PC-3 (cell line): ENCODE data around the gene POLR2L. TPM values are rescaled to one million over a fixed set of nuclear protein-coding genes. Genes with fewer than 3 reads are reported as not detected.

ENCODE experiments used
- ATAC-seq: fragments of 200-7000 bp; cut with Tn5 transposase; 2 replicates; pipeline ENCODE4 v1.9.1; 2020; ENCODE audit warnings: mild to moderate bottlenecking, moderate library complexity
- BruUV-seq: library from RNA; stranded (reverse); fragments of 400-500 nt; replicated peaks from 2 replicates; lab custom pipeline; 2021; lab: Mats Ljungman, UMichigan
- CTCF ChIA-PET: fragments of 300-600 bp; sonication (Branson Sonifier 250); formaldehyde crosslinking; loops from one replicate; lab custom pipeline; 2022; ENCODE audit warnings: antibody characterized with exemption; lab: Charles Lee
- POLR2A ChIA-PET: fragments of 300-600 bp; sonication (Branson Sonifier 250); formaldehyde crosslinking; loops from one replicate; lab custom pipeline; 2022; ENCODE audit warnings: antibody characterized with exemption; ENCODE audit not compliant: unreplicated experiment; lab: Charles Lee
- DNase-seq: peaks from one replicate; pipeline ENCODE4 v3.0.0-alpha.2; 2015
- H2AFZ ChIP-seq: fragments of 300-600 bp; sonication (generic); 2 replicates; pipeline ENCODE4 v1.6.0; 2016; ENCODE audit warnings: antibody characterized with exemption, low read length
- H3F3A ChIP-seq: fragments of 300-600 bp; sonication (generic); one replicate; pipeline ENCODE4 v1.6.0; 2017; ENCODE audit warnings: antibody characterized with exemption, low read length, control low read depth, mild to moderate bottlenecking; ENCODE audit not compliant: unreplicated experiment
- H3K27ac ChIP-seq: fragments of 300-600 bp; sonication (generic); 2 replicates; pipeline ENCODE4 v1.5.1; 2016; ENCODE audit warnings: mild to moderate bottlenecking, low read length
- H3K27me3 ChIP-seq: fragments of 300-600 bp; sonication (generic); 2 replicates; pipeline ENCODE4 v1.6.1; 2016; ENCODE audit warnings: low read length, mixed read lengths
- H3K36me3 ChIP-seq: fragments of 300-600 bp; sonication (generic); 2 replicates; pipeline ENCODE4 v1.6.1; 2016; ENCODE audit warnings: low read depth, mixed run types, low read length, mixed read lengths
- H3K4me1 ChIP-seq: fragments of 300-600 bp; sonication (generic); 2 replicates; pipeline ENCODE4 v1.5.1; 2016; ENCODE audit warnings: low read length; ENCODE audit not compliant: insufficient read depth
- H3K4me2 ChIP-seq: fragments of 300-600 bp; sonication (generic); 2 replicates; pipeline ENCODE4 v1.6.0; 2016; ENCODE audit warnings: low read length
- H3K4me3 ChIP-seq: fragments of 300-600 bp; sonication (generic); 2 replicates; pipeline ENCODE4 v1.5.1; 2016; ENCODE audit warnings: mild to moderate bottlenecking, low read length, mixed read lengths
- H3K79me2 ChIP-seq: fragments of 300-600 bp; sonication (generic); 2 replicates; pipeline ENCODE4 v1.6.1; 2017; ENCODE audit warnings: low read length, mixed read lengths
- H3K9ac ChIP-seq: fragments of 300-600 bp; sonication (generic); 2 replicates; pipeline ENCODE4 v1.6.0; 2016; ENCODE audit warnings: mild to moderate bottlenecking, low read length
- H3K9me2 ChIP-seq: fragments of 300-600 bp; sonication (generic); replicated peaks from 2 replicates; pipeline ENCODE4 v1.6.1; 2016; ENCODE audit warnings: mixed run types, low read length, mixed read lengths
- H3K9me3 ChIP-seq: fragments of 300-600 bp; sonication (generic); 2 replicates; pipeline ENCODE4 v1.6.1; 2016; ENCODE audit warnings: low read length, mixed read lengths
- H4K20me1 ChIP-seq: fragments of 300-600 bp; sonication (generic); 2 replicates; pipeline ENCODE4 v1.6.1; 2016; ENCODE audit warnings: low read length, mixed read lengths
- EZH2 ChIP-seq: fragments of 300-600 bp; sonication (generic); IDR thresholded peaks from one replicate; pipeline ENCODE4 v1.6.1; 2017; ENCODE audit warnings: antibody characterized with exemption, mild to moderate bottlenecking, low read length; ENCODE audit not compliant: unreplicated experiment
- EZH2phosphoT487 ChIP-seq: fragments of 300-600 bp; sonication (generic); IDR thresholded peaks from 2 replicates; pipeline ENCODE4 v1.6.1; 2018; ENCODE audit warnings: mild to moderate bottlenecking, antibody characterized with exemption, low read length, borderline replicate concordance
- intact Hi-C: fragments of 100-400 bp; cut with micrococcal nuclease; formaldehyde crosslinking; loops from 2 replicates; pipeline ENCODE4 v1.9.0; 2023
- total RNA-seq: library from RNA; depleted of rRNA; stranded (reverse); fragments of >200 nt; gene quantifications from 2 replicates; pipeline ENCODE4 v1.2.3, GENCODE V29; 2014
- TF ChIP-seq, protein P1 (sequence below): fragments of 300-600 bp; sonication (generic); conservative IDR thresholded peaks from 2 replicates; pipeline ENCODE4 v1.5.1; 2017; ENCODE audit warnings: antibody characterized with exemption, low read depth, mild to moderate bottlenecking, low read length

POLR2L gene
- total RNA-seq, 1 experiment from 2014 or later = 1,148 TPM

DNA sequence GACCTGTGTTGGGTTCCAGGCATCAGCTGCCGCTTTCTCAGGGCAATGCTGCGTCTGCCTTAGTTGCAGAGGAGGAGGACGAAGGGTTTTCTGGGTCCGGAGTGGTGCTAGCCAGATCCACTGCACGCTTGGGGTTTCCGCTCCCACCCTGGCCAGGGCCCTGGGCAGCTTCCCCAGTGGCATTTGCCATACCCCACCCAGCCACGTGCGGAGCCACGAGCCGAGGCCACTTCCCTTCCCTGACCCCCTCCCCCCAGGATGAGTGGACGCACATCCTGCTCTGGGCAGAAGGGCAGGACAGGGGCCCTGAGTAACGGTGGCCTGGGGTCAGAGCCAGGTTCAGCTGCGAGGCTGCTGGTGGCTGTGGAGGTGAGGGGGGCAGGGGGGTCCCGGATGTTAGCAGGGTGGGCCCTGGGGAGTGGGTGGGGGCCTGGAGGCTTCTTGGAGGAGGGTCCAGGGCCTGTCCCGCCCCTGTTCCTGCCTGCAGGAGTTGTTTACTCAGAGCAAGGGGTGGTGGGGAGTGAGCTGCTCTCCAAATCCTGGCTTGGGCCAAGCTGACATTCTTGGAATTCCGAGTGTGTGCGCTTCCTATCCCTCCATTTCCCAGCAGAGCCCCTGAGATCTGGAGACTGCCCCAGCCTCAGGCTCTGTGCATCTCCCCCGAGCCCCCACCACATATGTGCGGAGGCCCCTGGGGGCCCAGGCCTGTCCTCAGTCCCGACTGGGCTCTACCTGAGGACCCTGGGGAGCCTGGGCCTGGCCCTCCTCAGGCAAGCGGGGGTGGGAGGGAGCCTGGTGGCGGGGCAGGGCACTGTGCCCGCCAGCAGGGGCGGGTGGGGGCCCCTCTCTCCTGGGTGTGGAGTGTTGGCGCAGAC, 1.7 kb upstream of the POLR2L start:
- TF ChIP-seq EZH2 (no peak), EZH2phosphoT487 (peak; percentile 93)
- TF ChIP-seq, protein P1, sequence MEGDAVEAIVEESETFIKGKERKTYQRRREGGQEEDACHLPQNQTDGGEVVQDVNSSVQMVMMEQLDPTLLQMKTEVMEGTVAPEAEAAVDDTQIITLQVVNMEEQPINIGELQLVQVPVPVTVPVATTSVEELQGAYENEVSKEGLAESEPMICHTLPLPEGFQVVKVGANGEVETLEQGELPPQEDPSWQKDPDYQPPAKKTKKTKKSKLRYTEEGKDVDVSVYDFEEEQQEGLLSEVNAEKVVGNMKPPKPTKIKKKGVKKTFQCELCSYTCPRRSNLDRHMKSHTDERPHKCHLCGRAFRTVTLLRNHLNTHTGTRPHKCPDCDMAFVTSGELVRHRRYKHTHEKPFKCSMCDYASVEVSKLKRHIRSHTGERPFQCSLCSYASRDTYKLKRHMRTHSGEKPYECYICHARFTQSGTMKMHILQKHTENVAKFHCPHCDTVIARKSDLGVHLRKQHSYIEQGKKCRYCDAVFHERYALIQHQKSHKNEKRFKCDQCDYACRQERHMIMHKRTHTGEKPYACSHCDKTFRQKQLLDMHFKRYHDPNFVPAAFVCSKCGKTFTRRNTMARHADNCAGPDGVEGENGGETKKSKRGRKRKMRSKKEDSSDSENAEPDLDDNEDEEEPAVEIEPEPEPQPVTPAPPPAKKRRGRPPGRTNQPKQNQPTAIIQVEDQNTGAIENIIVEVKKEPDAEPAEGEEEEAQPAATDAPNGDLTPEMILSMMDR = no peak
- intact Hi-C loops = loop anchor here (5.0 kb wide), 1 partner anchor 208 kb away; no protein-coding TSS in a partner anchor
- Histone ChIP-seq H4K20me1 (peaks cover 31% of the 10 kb centered on the region), H3K4me1 (peaks cover 46% of the 10 kb centered on the region), H3K27ac (peak overlapping the region; percentile 64), H2AFZ (no peak overlapping the region), H3K9me3 (no peaks in the 10 kb centered on the region), H3K36me3 (peaks cover 24% of the 10 kb centered on the region), H3K79me2 (peaks cover 74% of the 10 kb centered on the region), H3K4me3 (peak overlapping the region; percentile 100), H3K4me2 (peak overlapping the region; percentile 90), H3K9me2 (no peaks in the 10 kb centered on the region), H3K9ac (peak overlapping the region; percentile 97), H3F3A (peaks cover 8% of the 10 kb centered on the region), H3K27me3 (no peaks in the 10 kb centered on the region)
- CTCF ChIA-PET = interaction anchor here (0.6 kb wide), 1 partner anchor 143 kb away, joined by 6 read pairs; no protein-coding TSS in a partner anchor
- POLR2A ChIA-PET = interaction anchor here (0.5 to 1.7 kb wide), 2 partner anchors 10 to 25 kb away, joined by 3 to 14 read pairs; no protein-coding TSS in a partner anchor
- no TSS peak for BruUV-seq
- peak; percentile 88 for DNase-seq
- ATAC-seq = peak; percentile 50

DNA sequence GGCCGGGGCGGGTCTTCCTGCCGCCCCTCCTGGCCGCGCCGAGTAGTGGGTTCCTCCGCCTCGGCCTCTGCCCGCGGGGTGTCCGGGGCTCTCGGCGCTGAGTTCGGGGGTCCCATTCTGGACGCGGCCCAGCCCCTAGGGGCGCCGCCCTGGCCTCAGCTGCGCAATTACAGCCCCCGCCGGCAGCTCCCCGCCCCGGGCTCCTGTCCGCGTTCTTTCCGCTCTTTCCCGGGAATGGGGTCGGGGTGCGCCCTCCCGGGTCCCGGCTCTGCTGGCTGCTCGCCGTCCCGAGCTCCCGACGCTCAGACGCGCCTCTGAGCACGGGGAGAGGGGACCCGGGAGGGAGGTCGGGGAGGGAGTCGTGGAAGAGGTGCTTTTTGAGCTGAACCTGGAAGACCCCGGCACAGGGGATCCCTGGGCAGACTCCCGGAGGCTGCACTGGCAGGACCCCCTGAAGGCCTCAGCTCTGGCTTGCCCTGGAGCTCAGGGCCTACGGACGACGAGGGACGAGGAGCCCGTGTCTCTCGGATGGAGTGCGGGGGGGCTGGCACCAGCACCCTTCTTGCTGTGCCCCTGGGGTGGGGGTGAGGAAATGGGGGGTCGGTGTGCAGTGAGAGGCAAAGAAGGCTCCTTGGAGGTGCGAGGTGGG, 881 bp upstream of the POLR2L start:
- H3K4me3 ChIP-seq = peak overlapping the region; percentile 100
- H3K27me3 ChIP-seq = no peaks in the 10 kb centered on the region
- H3K36me3 ChIP-seq = peaks cover 31% of the 10 kb centered on the region
- no TSS peak for BruUV-seq
- intact Hi-C loops = loop anchor here (5.0 kb wide), 1 partner anchor 209 kb away; no protein-coding TSS in a partner anchor
- DNase-seq (no peak), ATAC-seq (no peak)
- peak overlapping the region; percentile 97 for H3K9ac ChIP-seq
- ChIA-PET POLR2A (interaction anchor here (0.7 to 1.7 kb wide), 2 partner anchors 9 to 24 kb away, joined by 5 to 14 read pairs; no protein-coding TSS in a partner anchor), CTCF (no interaction called here)
- no peak for TF ChIP-seq EZH2
- H3K9me2 ChIP-seq = no peaks in the 10 kb centered on the region
- H3K4me2 ChIP-seq = peak overlapping the region; percentile 90
- H3K9me3 ChIP-seq = no peaks in the 10 kb centered on the region
- H3K79me2 ChIP-seq = peaks cover 70% of the 10 kb centered on the region
- H3F3A ChIP-seq = peaks cover 11% of the 10 kb centered on the region
- no peak overlapping the region for H2AFZ ChIP-seq
- H3K27ac ChIP-seq = peak overlapping the region; percentile 64
- H3K4me1 ChIP-seq = peaks cover 46% of the 10 kb centered on the region
- peaks cover 35% of the 10 kb centered on the region for H4K20me1 ChIP-seq

DNA sequence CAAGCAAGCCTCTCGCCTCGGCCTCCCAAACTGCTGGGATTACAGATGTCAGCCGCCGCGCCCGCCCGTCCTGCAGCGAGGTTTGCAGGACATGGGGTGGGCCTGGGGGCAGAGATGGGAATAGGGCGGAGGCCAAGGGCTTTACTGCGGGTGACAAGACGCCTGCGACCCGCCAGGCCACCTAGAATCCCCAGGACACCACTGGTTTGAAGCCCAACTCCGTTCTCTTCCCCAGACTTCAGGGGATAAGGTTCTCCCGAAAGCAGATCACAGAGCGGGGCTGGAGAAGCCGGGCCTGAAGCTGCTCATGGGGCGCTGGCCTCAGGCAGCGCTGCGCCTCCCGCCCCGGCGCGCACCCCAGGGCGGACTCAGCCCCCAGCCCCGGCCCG, 354 bp downstream of the POLR2L start:
- Histone ChIP-seq H3K9me3 (no peaks in the 10 kb centered on the region), H3K4me3 (peak overlapping the region; percentile 100), H3K4me1 (peaks cover 46% of the 10 kb centered on the region), H3K9ac (peak overlapping the region; percentile 97), H3K27ac (peak overlapping the region; percentile 87), H3K4me2 (peak overlapping the region; percentile 90), H4K20me1 (peaks cover 41% of the 10 kb centered on the region), H3K9me2 (no peaks in the 10 kb centered on the region), H3K79me2 (peaks cover 78% of the 10 kb centered on the region), H3K36me3 (peaks cover 43% of the 10 kb centered on the region), H3K27me3 (no peaks in the 10 kb centered on the region), H3F3A (peaks cover 11% of the 10 kb centered on the region), H2AFZ (no peak overlapping the region)
- ATAC-seq (no peak), DNase-seq (no peak)
- TF ChIP-seq EZH2 (no peak), EZH2phosphoT487 (no peak)
- TF ChIP-seq, protein P1 = no peak
- ChIA-PET POLR2A (interaction anchor here (0.6 kb wide), 1 partner anchor 423 kb away, joined by 3 read pairs; no protein-coding TSS in a partner anchor), CTCF (no interaction called here)
- intact Hi-C loops = loop anchor here (5.0 kb wide), 1 partner anchor 210 kb away; no protein-coding TSS in a partner anchor
- BruUV-seq = no TSS peak
